Smooth muscle cell (in vitro differentiated cells): ENCODE data around the gene FAM120C. TPM values are rescaled to one million over a fixed set of nuclear protein-coding genes. Genes with fewer than 3 reads are reported as not detected.

Experiments used
- DNase-seq: peaks from one replicate; lab custom pipeline; 2025; ENCODE audit not compliant: unreplicated experiment; lab: John Stamatoyannopoulos, UW
- H2AFZ ChIP-seq: fragments of 200-600 bp; sonication (generic); 2 replicates; pipeline ENCODE4 v1.6.0; 2016; ENCODE audit warnings: antibody characterized with exemption, low read depth, mild to moderate bottlenecking
- H3F3A ChIP-seq: fragments of 200-600 bp; sonication (generic); 2 replicates; pipeline ENCODE4 v1.6.0; 2017; ENCODE audit warnings: antibody characterized with exemption, low read depth
- H3K27ac ChIP-seq: fragments of 200-600 bp; sonication (generic); 2 replicates; pipeline ENCODE4 v1.5.1; 2016; ENCODE audit warnings: low read depth, mild to moderate bottlenecking
- H3K27me3 ChIP-seq: fragments of 200-600 bp; sonication (generic); 2 replicates; pipeline ENCODE4 v1.6.1; 2016; ENCODE audit warnings: low read depth, mild to moderate bottlenecking
- H3K36me3 ChIP-seq: fragments of 200-600 bp; sonication (generic); 2 replicates; pipeline ENCODE4 v1.5.1; 2016; ENCODE audit warnings: low read depth
- H3K4me1 ChIP-seq: fragments of 200-600 bp; sonication (generic); 2 replicates; pipeline ENCODE4 v1.5.1; 2016; ENCODE audit warnings: low read depth
- H3K4me2 ChIP-seq: fragments of 200-600 bp; sonication (generic); 2 replicates; pipeline ENCODE4 v1.6.0; 2016; ENCODE audit warnings: mild to moderate bottlenecking
- H3K4me3 ChIP-seq: fragments of 200-600 bp; sonication (generic); 2 replicates; pipeline ENCODE4 v1.5.1; 2016; ENCODE audit warnings: mild to moderate bottlenecking
- H3K79me2 ChIP-seq: fragments of 200-600 bp; sonication (generic); 2 replicates; pipeline ENCODE4 v1.6.0; 2016; ENCODE audit warnings: low read depth, mild to moderate bottlenecking
- H3K9ac ChIP-seq: fragments of 200-600 bp; sonication (generic); 2 replicates; pipeline ENCODE4 v1.6.0; 2016; ENCODE audit warnings: low read depth
- H3K9me3 ChIP-seq: fragments of 200-600 bp; sonication (generic); replicated peaks from 2 replicates; pipeline ENCODE4 v1.5.1; 2016; ENCODE audit warnings: low read depth
- H4K20me1 ChIP-seq: fragments of 200-600 bp; sonication (generic); 2 replicates; pipeline ENCODE4 v1.6.0; 2016; ENCODE audit warnings: low read depth
- WGBS: methylation state at CpG from one replicate; pipeline ENCODE4 v1.1.7; 2016; ENCODE audit warnings: low lambda C conversion rate; 5-methylcytosine and 5-hydroxymethylcytosine counted together
- polyA plus RNA-seq: library from polyadenylated mRNA; unstranded; fragments of >200 nt; fragmentation: Nextera tagmentation; extraction: Ambion mirVana; gene quantifications from 2 replicates; pipeline ENCODE4 v1.2.1, GENCODE V29; 2016
- total RNA-seq: library from RNA; depleted of rRNA; stranded (reverse); fragments of >200 nt; gene quantifications from 2 replicates; pipeline ENCODE4 v1.2.3, GENCODE V29; 2014
- TF ChIP-seq, protein P1 (sequence below): fragments of 200-600 bp; sonication (generic); IDR thresholded peaks from 2 replicates; pipeline ENCODE4 v1.5.1; 2017; ENCODE audit warnings: borderline replicate concordance, mild to moderate bottlenecking, antibody characterized with exemption; ENCODE audit not compliant: insufficient read depth, poor library complexity, severe bottlenecking

The FAM120C gene
- total and polyA plus RNA-seq, 2 experiments from 2014 or later, result 2.0 to 4.1 TPM

- Histone ChIP-seq H3K4me3 (no peak overlapping the region), H4K20me1 (no peaks in the 10 kb centered on the region), H3K79me2 (no peaks in the 10 kb centered on the region), H3K36me3 (no peaks in the 10 kb centered on the region), H3K27ac (no peak overlapping the region), H3K4me2 (no peak overlapping the region), H3K27me3 (no peaks in the 10 kb centered on the region), H2AFZ (no peak overlapping the region), H3F3A (no peaks in the 10 kb centered on the region), H3K9ac (no peak overlapping the region), H3K9me3 (no peaks in the 10 kb centered on the region), H3K4me1 (no peaks in the 10 kb centered on the region)
- DNase-seq, result no peak
- TF ChIP-seq, protein P1, sequence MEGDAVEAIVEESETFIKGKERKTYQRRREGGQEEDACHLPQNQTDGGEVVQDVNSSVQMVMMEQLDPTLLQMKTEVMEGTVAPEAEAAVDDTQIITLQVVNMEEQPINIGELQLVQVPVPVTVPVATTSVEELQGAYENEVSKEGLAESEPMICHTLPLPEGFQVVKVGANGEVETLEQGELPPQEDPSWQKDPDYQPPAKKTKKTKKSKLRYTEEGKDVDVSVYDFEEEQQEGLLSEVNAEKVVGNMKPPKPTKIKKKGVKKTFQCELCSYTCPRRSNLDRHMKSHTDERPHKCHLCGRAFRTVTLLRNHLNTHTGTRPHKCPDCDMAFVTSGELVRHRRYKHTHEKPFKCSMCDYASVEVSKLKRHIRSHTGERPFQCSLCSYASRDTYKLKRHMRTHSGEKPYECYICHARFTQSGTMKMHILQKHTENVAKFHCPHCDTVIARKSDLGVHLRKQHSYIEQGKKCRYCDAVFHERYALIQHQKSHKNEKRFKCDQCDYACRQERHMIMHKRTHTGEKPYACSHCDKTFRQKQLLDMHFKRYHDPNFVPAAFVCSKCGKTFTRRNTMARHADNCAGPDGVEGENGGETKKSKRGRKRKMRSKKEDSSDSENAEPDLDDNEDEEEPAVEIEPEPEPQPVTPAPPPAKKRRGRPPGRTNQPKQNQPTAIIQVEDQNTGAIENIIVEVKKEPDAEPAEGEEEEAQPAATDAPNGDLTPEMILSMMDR, result no peak
- WGBS, result 82% methylated on average over 2 of the region's 2 CpGs
Measured at GRCh38 chrX:54089191-54089590, 93.9 kb downstream of the FAM120C start.

GRCh38 chrX:54087661-54088060 lies 95.4 kb downstream of the FAM120C start:
- H3K27me3 ChIP-seq, result no peaks in the 10 kb centered on the region
- no peaks in the 10 kb centered on the region for H3K9me3 ChIP-seq
- TF ChIP-seq, protein P1, result no peak
- no peaks in the 10 kb centered on the region for H3K79me2 ChIP-seq
- no peaks in the 10 kb centered on the region for H4K20me1 ChIP-seq
- no peaks in the 10 kb centered on the region for H3K4me1 ChIP-seq
- WGBS, result 80% methylated on average over 4 of the region's 4 CpGs
- no peaks in the 10 kb centered on the region for H3F3A ChIP-seq
- DNase-seq, result no peak
- no peaks in the 10 kb centered on the region for H3K36me3 ChIP-seq
- H3K27ac ChIP-seq, result no peak overlapping the region
- no peak overlapping the region for H3K4me2 ChIP-seq
- no peak overlapping the region for H2AFZ ChIP-seq
- H3K4me3 ChIP-seq, result no peak overlapping the region
- H3K9ac ChIP-seq, result no peak overlapping the region

DNA sequence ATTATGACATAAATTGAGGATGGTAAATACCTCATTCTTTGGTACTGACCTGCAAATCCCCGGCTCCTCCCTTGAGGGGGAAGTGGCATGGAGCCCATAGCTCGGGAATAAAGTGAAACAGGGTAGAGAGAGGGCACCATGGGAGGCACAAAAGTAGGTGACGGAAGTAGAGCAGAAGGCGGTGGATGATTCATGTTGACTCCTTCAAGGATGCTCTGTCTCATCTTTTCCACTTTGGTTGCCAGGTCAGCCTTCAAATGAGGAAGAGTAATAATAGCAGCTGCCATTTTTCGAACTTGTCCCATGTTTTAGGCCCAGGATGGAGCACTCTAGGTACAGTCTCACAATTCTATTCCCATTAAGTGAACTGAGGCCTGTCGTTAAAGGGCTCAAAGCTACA lies 97.4 kb downstream of the FAM120C start:
- Histone ChIP-seq H2AFZ (no peak overlapping the region), H4K20me1 (no peaks in the 10 kb centered on the region), H3K36me3 (no peaks in the 10 kb centered on the region), H3K4me2 (no peak overlapping the region), H3K9ac (no peak overlapping the region), H3K9me3 (no peaks in the 10 kb centered on the region), H3K4me3 (no peak overlapping the region), H3K4me1 (no peaks in the 10 kb centered on the region), H3K79me2 (no peaks in the 10 kb centered on the region), H3F3A (no peaks in the 10 kb centered on the region), H3K27me3 (no peaks in the 10 kb centered on the region), H3K27ac (no peak overlapping the region)
- TF ChIP-seq, protein P1, result no peak
- DNase-seq, result no peak
- 83% methylated on average over 6 of the region's 6 CpGs for WGBS

DNA sequence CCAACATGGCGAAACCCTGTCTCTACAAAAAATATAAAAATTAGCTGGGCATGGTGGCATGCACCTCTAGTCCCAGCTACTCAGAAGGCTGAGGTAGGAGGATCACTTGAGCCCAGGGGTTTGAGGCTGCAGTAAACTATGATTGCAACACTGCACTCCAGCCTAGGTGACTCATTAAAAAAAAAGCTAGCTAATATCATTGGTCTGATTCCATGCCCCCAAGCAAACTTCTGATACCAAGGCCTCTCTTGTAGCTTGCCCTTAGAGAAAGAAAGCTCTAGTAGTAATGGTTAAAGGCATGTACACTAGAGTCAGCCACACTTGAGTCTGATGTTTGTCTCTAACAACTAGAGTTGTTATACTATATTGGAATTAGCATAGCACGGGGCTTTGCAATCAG lies 106.2 kb downstream of the FAM120C start:
- Histone ChIP-seq H2AFZ (no peak overlapping the region), H3F3A (no peaks in the 10 kb centered on the region), H3K27ac (no peak overlapping the region), H3K4me1 (no peaks in the 10 kb centered on the region), H3K27me3 (no peaks in the 10 kb centered on the region), H3K4me2 (no peak overlapping the region), H4K20me1 (no peaks in the 10 kb centered on the region), H3K4me3 (no peak overlapping the region), H3K9me3 (no peaks in the 10 kb centered on the region), H3K36me3 (no peaks in the 10 kb centered on the region), H3K9ac (no peak overlapping the region), H3K79me2 (no peaks in the 10 kb centered on the region)
- TF ChIP-seq, protein P1, result no peak
- WGBS, result 75% methylated on average over 2 of the region's 2 CpGs
- DNase-seq, result no peak
